GM21447 (cell line): ENCODE results near the gene C14orf132.

Source experiments
- ATAC-seq: cut with Tn5 transposase; IDR thresholded peaks from one replicate; pipeline ENCODE4 v1.9.1; 2021; ENCODE audit not compliant: unreplicated experiment

The C14orf132 gene

GRCh38 chr14:96114002-96114401 lies 74.8 kb downstream of the C14orf132 start:
- ATAC-seq, result no peak

- no peak for ATAC-seq
These were observed 78.1 kb downstream of the C14orf132 start for GRCh38 chr14:96117101-96117897.

- ATAC-seq, result no peak
These were observed 78.8 kb downstream of the C14orf132 start for GRCh38 chr14:96117960-96118359.

GRCh38 chr14:96118391-96118790 lies 79.2 kb downstream of the C14orf132 start:
- ATAC-seq, result no peak

GRCh38 chr14:96119947-96120346 lies 80.8 kb downstream of the C14orf132 start:
- ATAC-seq, result no peak

- ATAC-seq, result no peak
These were observed 81.2 kb downstream of the C14orf132 start for GRCh38 chr14:96120392-96120791.

- ATAC-seq, result no peak
These were observed 81.8 kb downstream of the C14orf132 start for GRCh38 chr14:96120941-96121340.

- no peak for ATAC-seq
These were observed 82.7 kb downstream of the C14orf132 start for GRCh38 chr14:96121660-96122395.

GRCh38 chr14:96122496-96122895 lies 83.3 kb downstream of the C14orf132 start:
- no peak for ATAC-seq

- no peak for ATAC-seq
These were observed 86.4 kb downstream of the C14orf132 start for GRCh38 chr14:96125536-96125935.

- ATAC-seq, result peak; percentile 71
These were observed 87.2 kb downstream of the C14orf132 start for GRCh38 chr14:96126339-96126782.

GRCh38 chr14:96126783-96127271 lies 87.7 kb downstream of the C14orf132 start:
- ATAC-seq, result peak; percentile 23

- no peak for ATAC-seq
These were observed 90.1 kb downstream of the C14orf132 start for GRCh38 chr14:96129128-96129736.

GRCh38 chr14:96130391-96130790 lies 91.2 kb downstream of the C14orf132 start:
- no peak for ATAC-seq

GRCh38 chr14:96130854-96131253 lies 91.7 kb downstream of the C14orf132 start:
- no peak for ATAC-seq

GRCh38 chr14:96131836-96132235 lies 92.7 kb downstream of the C14orf132 start:
- no peak for ATAC-seq

- ATAC-seq, result no peak
These were observed 95.3 kb downstream of the C14orf132 start for GRCh38 chr14:96134508-96134907.

- ATAC-seq, result no peak
These were observed 96.1 kb downstream of the C14orf132 start for GRCh38 chr14:96135285-96135684.

GRCh38 chr14:96136371-96137005 lies 97.3 kb downstream of the C14orf132 start:
- ATAC-seq, result no peak

GRCh38 chr14:96138241-96138640 lies 99.1 kb downstream of the C14orf132 start:
- no peak for ATAC-seq

- ATAC-seq, result no peak
These were observed 100.0 kb downstream of the C14orf132 start for GRCh38 chr14:96139169-96139568.
